Esophagus muscularis mucosa (tissue), 4 donors: ENCODE results near the gene SUPT3H. TPM values are rescaled to one million over a fixed set of nuclear protein-coding genes. Genes with fewer than 3 reads are reported as not detected.

ENCODE experiments used
- DNase-seq: peaks from one replicate; pipeline ENCODE4 v3.0.0-alpha.2; 2017; ENCODE audit errors: extremely low spot score
- H3K27ac ChIP-seq, 4 donors: fragments of 200-600 bp; sonication (generic); replicated peaks in 1 of 4; 1 replicate in 3 of 4; 2 replicates in 1 of 4; pipeline ENCODE4 v1.5.1; 2016 to 2019; ENCODE audit warnings: mild to moderate bottlenecking in 1 of 4
- H3K27me3 ChIP-seq, 4 donors: fragments of 200-600 bp; sonication (generic); one replicate each; pipeline versions ENCODE4 v1.5.1 to v1.6.0; 2016 to 2019
- H3K36me3 ChIP-seq, 4 donors: fragments of 200-600 bp; sonication (generic); one replicate each; pipeline ENCODE4 v1.5.1; 2016 to 2019
- H3K4me1 ChIP-seq, 4 donors: fragments of 200-600 bp; sonication (generic); one replicate each; pipeline ENCODE4 v1.5.1; 2016 to 2019
- H3K4me3 ChIP-seq, 4 donors: fragments of 200-600 bp; sonication (generic); 1 replicate in 2 of 4; 2 replicates in 2 of 4; pipeline ENCODE4 v1.5.1; 2016 to 2019; ENCODE audit warnings: mild to moderate bottlenecking in 4 of 4, moderate library complexity in 1 of 4
- H3K9me3 ChIP-seq, 4 donors: fragments of 200-600 bp; sonication (generic); 1 replicate in 3 of 4; 2 replicates in 1 of 4; pipeline ENCODE4 v1.5.1; 2016 to 2019
- CTCF ChIP-seq, 3 experiments: fragments of 200-600 bp in 2 of 3; fragments of 450-650 bp in 1 of 3; sonication (generic) in 2 of 3; IDR thresholded peaks; one replicate each; pipeline ENCODE4 v1.5.1; 2017 to 2019; ENCODE audit warnings: antibody characterized with exemption in 3 of 3, mild to moderate bottlenecking in 2 of 3, moderate library complexity in 1 of 3
- EP300 ChIP-seq: sonication (generic); formaldehyde crosslinking; IDR thresholded peaks from one replicate; pipeline ENCODE4 v1.6.1; 2017; ENCODE audit warnings: antibody characterized with exemption
- POLR2A ChIP-seq: fragments of 450-650 bp; IDR thresholded peaks from one replicate; pipeline ENCODE4 v1.6.1; 2017; ENCODE audit warnings: antibody characterized with exemption, moderate library complexity, mild to moderate bottlenecking, low read depth
- POLR2AphosphoS5 ChIP-seq, 2 donors: sonication (generic); formaldehyde crosslinking; IDR thresholded peaks; one replicate each; pipeline ENCODE4 v1.6.1; 2017; ENCODE audit warnings: antibody characterized with exemption in 2 of 2
- WGBS: methylation state at CpG from one replicate; pipeline ENCODE4 v1.1.5; 2018; 5-methylcytosine and 5-hydroxymethylcytosine counted together
- intact Hi-C: fragments of 100-400 bp; cut with DNase I; formaldehyde crosslinking; loops from one replicate; pipeline ENCODE4 v1.15.1; 2023
- total RNA-seq, 4 donors: library from RNA; depleted of rRNA; stranded (reverse); fragments of >200 nt; gene quantifications; one replicate each; pipeline versions ENCODE4 v1.1.0 to v1.2.1, GENCODE V29; 2016

SUPT3H gene
- total RNA-seq, 4 donors from 2014 or later: 5.1 to 13.3 (median 9.9) TPM

GRCh38 chr6:44800784-44801592, 576.7 kb downstream of the SUPT3H start:
- 79% methylated on average over 8 of the region's 8 CpGs for WGBS
- Histone ChIP-seq H3K27me3 (no peaks in the 10 kb centered on the region), H3K4me3 (no peak overlapping the region), H3K4me1 (peaks cover 9 to 25% (median 20%) of the 10 kb centered on the region in 4 donors), H3K27ac (no peak overlapping the region), H3K9me3 (no peaks in the 10 kb centered on the region), H3K36me3 (no peaks in the 10 kb centered on the region)
- TF ChIP-seq POLR2A: no peak
- no peak for TF ChIP-seq CTCF (IDR thresholded peaks at IDR 0.05)
- no peak for TF ChIP-seq EP300
- no peak for TF ChIP-seq POLR2AphosphoS5 (IDR thresholded peaks at IDR 0.05)
- intact Hi-C loops: no loop called here
- DNase-seq: peak; percentile 42

- intact Hi-C loops: no loop called here
- peak; percentile 68 for DNase-seq
- H3K4me3 ChIP-seq: peak overlapping the region in 1 of 4 donors; percentile 18
Observed at GRCh38 chr6:44800171-44800783, 577.5 kb downstream of the SUPT3H start.

GRCh38 chr6:44797746-44798145, 580.0 kb downstream of the SUPT3H start:
- Histone ChIP-seq H3K36me3 (no peaks in the 10 kb centered on the region), H3K9me3 (no peaks in the 10 kb centered on the region), H3K4me3 (no peak overlapping the region), H3K27ac (no peak overlapping the region), H3K4me1 (peaks cover 9 to 15% (median 11%) of the 10 kb centered on the region in 4 donors), H3K27me3 (peaks cover 0 to 3% (median 0%) of the 10 kb centered on the region in 4 donors)
- 91% methylated on average over 3 of the region's 3 CpGs for WGBS
- no peak for TF ChIP-seq CTCF (IDR thresholded peaks at IDR 0.05)
- no peak for TF ChIP-seq POLR2AphosphoS5 (IDR thresholded peaks at IDR 0.05)
- TF ChIP-seq EP300: no peak
- no peak for TF ChIP-seq POLR2A
- intact Hi-C loops: no loop called here
- DNase-seq: no peak

More at GRCh38 chr6:44800171-44800783, 577.5 kb downstream of the SUPT3H start:
- Histone ChIP-seq H3K27ac (no peak overlapping the region), H3K27me3 (no peaks in the 10 kb centered on the region), H3K9me3 (no peaks in the 10 kb centered on the region), H3K4me1 (peaks cover 9 to 20% (median 17%) of the 10 kb centered on the region in 4 donors), H3K36me3 (no peaks in the 10 kb centered on the region)
- TF ChIP-seq POLR2A (no peak), EP300 (no peak), POLR2AphosphoS5 (IDR thresholded peaks at IDR 0.05) (no peak), CTCF (IDR thresholded peaks at IDR 0.05) (no peak)
- 25% methylated on average over 8 of the region's 8 CpGs for WGBS

- DNase-seq: no peak
Observed at GRCh38 chr6:44795326-44795725, 582.4 kb downstream of the SUPT3H start.

More at GRCh38 chr6:44795326-44795725, 582.4 kb downstream of the SUPT3H start:
- H3K36me3 ChIP-seq: no peaks in the 10 kb centered on the region
- TF ChIP-seq POLR2A: no peak
- TF ChIP-seq POLR2AphosphoS5 (IDR thresholded peaks at IDR 0.05): no peak
- TF ChIP-seq EP300: no peak
- TF ChIP-seq CTCF (IDR thresholded peaks at IDR 0.05): no peak
- intact Hi-C loops: no loop called here
- H3K4me1 ChIP-seq: peaks cover 4 to 7% (median 6%) of the 10 kb centered on the region in 4 donors
- H3K27me3 ChIP-seq: peaks cover 0 to 3% (median 0%) of the 10 kb centered on the region in 4 donors
- H3K4me3 ChIP-seq: no peak overlapping the region
- no peak overlapping the region for H3K27ac ChIP-seq
- H3K9me3 ChIP-seq: no peaks in the 10 kb centered on the region
- 94% methylated on average over 7 of the region's 7 CpGs for WGBS
